Measurements from ENCODE around the gene CEP63. TPM values are rescaled to one million over a fixed set of nuclear protein-coding genes. Genes with fewer than 3 reads are reported as not detected.

Gene CEP63
- total and polyA plus RNA-seq, 9 of the 15 experiments (the other 6 are each of a cell fraction or from before 2014, with no cell fraction given): 5.1 to 17.8 (median 10.6) TPM

GRCh38 chr3:134606033-134607025 is 120.5 kb downstream of the CEP63 start:
- Histone ChIP-seq H3K9me3 (replicated peaks; ENCODE audit: control insufficient read depth, insufficient read depth, low read depth, low read length) (no peaks in the 10 kb centered on the region), H3K36me3 (ENCODE audit: control insufficient read depth, insufficient read depth, low read length) (no peaks in the 10 kb centered on the region), H3K27me3 (ENCODE audit: control insufficient read depth in 2 of 2, insufficient read depth in 2 of 2, low read length in 2 of 2) (peaks cover 0 to 14% of the 10 kb centered on the region in 2 experiments; a peak in 2 of 5 replicates), H3K4me1 (replicated peaks in 1 of 2; ENCODE audit: control insufficient read depth in 2 of 2, insufficient read depth in 2 of 2, low read length in 2 of 2) (no peaks in the 10 kb centered on the region), H3K9me1 (ENCODE audit: control insufficient read depth, insufficient read depth, low read length) (no peaks in the 10 kb centered on the region), H2AFZ (ENCODE audit: low read depth, low read length) (no peak overlapping the region), H3K9ac (ENCODE audit: insufficient read depth in 1 of 2, low read depth in 2 of 2, low read length in 2 of 2) (no peak overlapping the region), H3K27ac (ENCODE audit: extremely low read depth, low read depth, low read length) (no peak overlapping the region), H3K79me2 (ENCODE audit: control insufficient read depth, insufficient read depth, low read length) (no peaks in the 10 kb centered on the region), H3K4me2 (ENCODE audit: insufficient read depth, low read length) (no peak overlapping the region), H3K4me3 (no peak overlapping the region), H4K20me1 (replicated peaks; ENCODE audit: control insufficient read depth, insufficient read depth, low read length) (no peaks in the 10 kb centered on the region)
- POLR2A ChIA-PET: no interaction called here
- WGBS (ENCODE audit: insufficient coverage, low coverage, missing lambda C conversion rate): 0% methylated on average over 10 of the region's 12 CpGs
- ATAC-seq (no peak), FAIRE-seq (no peak), DNase-seq (ENCODE audit: extremely low read depth in 1 of 4, low spot score in 3 of 4) (peak in 1 of 4 experiments; percentile 9)
- CTCF ChIA-PET (ENCODE audit: low intra/inter-chr PET ratio): no interaction called here
- intact Hi-C loops (cut with micrococcal nuclease): loop anchor here (10.0 kb wide), 2 partner anchors 478 to 1288 kb away; no protein-coding TSS in a partner anchor
- in situ Hi-C loops (cut with MboI): no loop called here
- no TSS peak for BruUV-seq (replicated peaks)
- TF ChIP-seq MTA2 (IDR thresholded peaks at IDR 0.05; ENCODE audit: low read depth) (no peak), NFIC (IDR thresholded peaks at IDR 0.05) (peak; percentile 58)
